Measurements from ENCODE around the gene FAM20C. TPM values are rescaled to one million over a fixed set of nuclear protein-coding genes. Genes with fewer than 3 reads are reported as not detected.

The FAM20C gene
- total and polyA plus RNA-seq, 2 donors (not counting 3 experiments of a cell fraction or from before 2014, with no cell fraction given): 14.2 to 34.5 TPM

DNA sequence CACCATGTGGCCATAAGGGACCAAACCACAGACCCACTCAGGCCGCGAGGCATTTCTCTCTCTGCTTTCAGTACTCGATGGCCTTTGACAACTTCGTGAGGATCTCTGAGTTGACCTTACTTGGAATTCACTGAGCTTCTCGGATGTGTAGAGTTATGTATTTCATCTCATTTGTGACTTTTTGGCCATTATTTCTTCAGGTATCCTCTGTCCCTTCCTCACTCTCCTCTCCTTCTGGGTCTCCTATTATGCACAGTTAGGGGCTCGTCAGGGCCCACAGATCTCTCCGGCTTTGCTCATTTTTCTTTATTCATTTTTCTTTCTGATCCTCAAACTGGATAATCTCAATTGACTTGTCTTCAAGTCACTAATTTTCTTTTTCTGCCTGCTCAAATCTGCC, 81.0 kb downstream of the FAM20C start:
- H4K20me1 ChIP-seq (replicated peaks; ENCODE audit: control insufficient read depth, extremely low read depth, insufficient read depth, low read length): no peaks in the 10 kb centered on the region
- dilution Hi-C loops (cut with MboI; ENCODE audit: extremely low pct_ligation_motif_present, low sequenced_read_pairs): no loop called here

GRCh38 chr7:274266-274665, 81.9 kb downstream of the FAM20C start:
- Histone ChIP-seq H3K4me2 (ENCODE audit: insufficient read depth, low read length) (no peak overlapping the region), H3K36me3 (ENCODE audit: control insufficient read depth in 2 of 2, extremely low read depth in 1 of 2, insufficient read depth in 2 of 2, low read length in 2 of 2) (no peaks in the 10 kb centered on the region), H3K4me1 (ENCODE audit: control insufficient read depth, extremely low read depth, insufficient read depth, low read length) (no peaks in the 10 kb centered on the region), H3K9ac (replicated peaks; ENCODE audit: extremely low read depth, insufficient read depth, low read length) (no peak overlapping the region), H2AFZ (ENCODE audit: low read depth, low read length) (no peak overlapping the region), H4K20me1 (replicated peaks; ENCODE audit: control insufficient read depth, extremely low read depth, insufficient read depth, low read length) (no peaks in the 10 kb centered on the region), H3K79me2 (ENCODE audit: control insufficient read depth, insufficient read depth, low read length) (no peaks in the 10 kb centered on the region), H3K9me1 (replicated peaks; ENCODE audit: control insufficient read depth, extremely low read depth, insufficient read depth, low read length) (no peaks in the 10 kb centered on the region), H3K27me3 (ENCODE audit: control insufficient read depth in 2 of 2, insufficient read depth in 2 of 2, low read length in 2 of 2) (peaks cover 9 to 10% of the 10 kb centered on the region in 2 experiments), H3K9me3 (replicated peaks; ENCODE audit: control insufficient read depth, insufficient read depth, low read length) (no peaks in the 10 kb centered on the region), H3K4me3 (replicated peaks in 1 of 3; ENCODE audit: insufficient read depth in 1 of 3, low read depth in 1 of 3, low read length in 3 of 3) (no peak overlapping the region), H3K27ac (ENCODE audit: insufficient read depth, low read depth, low read length) (no peak overlapping the region)
- ChIA-PET POLR2A (no interaction called here), CTCF (interaction anchor here (0.9 kb wide), 1 partner anchor 9 kb away, joined by 3 read pairs; no protein-coding TSS in a partner anchor)
- dilution Hi-C loops (cut with MboI; ENCODE audit: extremely low pct_ligation_motif_present, low sequenced_read_pairs): no loop called here
- intact Hi-C loops (cut with micrococcal nuclease): no loop called here
- no TSS peak for BruUV-seq (replicated peaks)
- FAIRE-seq: no peak
- no peak for DNase-seq (ENCODE audit: low read depth, low spot score)
- TF ChIP-seq FOS (IDR thresholded peaks at IDR 0.05; ENCODE audit: borderline replicate concordance, insufficient read depth, low read length) (no peak), POLR2A (IDR thresholded peaks at IDR 0.05; ENCODE audit: low read depth, low read length) (no peak)
- TF ChIP-seq, protein P1, sequence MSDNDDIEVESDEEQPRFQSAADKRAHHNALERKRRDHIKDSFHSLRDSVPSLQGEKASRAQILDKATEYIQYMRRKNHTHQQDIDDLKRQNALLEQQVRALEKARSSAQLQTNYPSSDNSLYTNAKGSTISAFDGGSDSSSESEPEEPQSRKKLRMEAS (IDR thresholded peaks at IDR 0.05; ENCODE audit: insufficient read depth, insufficient read length): no peak

More for the DNA sequence above, 81.0 kb downstream of the FAM20C start:
- H3K4me2 ChIP-seq (ENCODE audit: insufficient read depth, low read length): no peak overlapping the region
- no TSS peak for BruUV-seq (replicated peaks)
- H3K4me1 ChIP-seq (ENCODE audit: control insufficient read depth, extremely low read depth, insufficient read depth, low read length): no peaks in the 10 kb centered on the region
- FAIRE-seq: no peak
- no peak overlapping the region for H2AFZ ChIP-seq (ENCODE audit: low read depth, low read length)
- no peaks in the 10 kb centered on the region for H3K36me3 ChIP-seq (ENCODE audit: control insufficient read depth in 2 of 2, extremely low read depth in 1 of 2, insufficient read depth in 2 of 2, low read length in 2 of 2)
- no peaks in the 10 kb centered on the region for H3K9me1 ChIP-seq (replicated peaks; ENCODE audit: control insufficient read depth, extremely low read depth, insufficient read depth, low read length)
- intact Hi-C loops (cut with micrococcal nuclease): no loop called here
- H3K27me3 ChIP-seq (ENCODE audit: control insufficient read depth in 2 of 2, insufficient read depth in 2 of 2, low read length in 2 of 2): peaks cover 9 to 10% of the 10 kb centered on the region in 2 experiments
- H3K4me3 ChIP-seq (replicated peaks in 1 of 3; ENCODE audit: insufficient read depth in 1 of 3, low read depth in 1 of 3, low read length in 3 of 3): no peak overlapping the region
- H3K27ac ChIP-seq (ENCODE audit: insufficient read depth, low read depth, low read length): no peak overlapping the region
- ChIA-PET POLR2A (no interaction called here), CTCF (no interaction called here)
- no peaks in the 10 kb centered on the region for H3K9me3 ChIP-seq (replicated peaks; ENCODE audit: control insufficient read depth, insufficient read depth, low read length)
- H3K79me2 ChIP-seq (ENCODE audit: control insufficient read depth, insufficient read depth, low read length): no peaks in the 10 kb centered on the region
- H3K9ac ChIP-seq (replicated peaks; ENCODE audit: extremely low read depth, insufficient read depth, low read length): no peak overlapping the region
- TF ChIP-seq GATA2 (IDR thresholded peaks at IDR 0.05; ENCODE audit: insufficient read depth, insufficient read length, low read depth, low read length): no peak
- TF ChIP-seq EZH2 (IDR thresholded peaks at IDR 0.05; ENCODE audit: borderline replicate concordance, low read depth, low read length, severe bottlenecking): no peak
- TF ChIP-seq JUN (IDR thresholded peaks at IDR 0.05; ENCODE audit: borderline replicate concordance, insufficient read depth, insufficient read length, low read depth): no peak
- DNase-seq (ENCODE audit: low read depth, low spot score): no peak
